GM06990 (cell line): ENCODE data around the gene LENEP.

ENCODE experiments used
- DNase-seq: peaks from one replicate; pipeline ENCODE4 v3.0.0-alpha.2; 2011; ENCODE audit not compliant: insufficient read length; ENCODE audit errors: extremely low read depth
- H3K27me3 ChIP-seq: replicated peaks from 2 replicates; pipeline ENCODE4 v1.6.0; 2011; ENCODE audit warnings: low read length; ENCODE audit not compliant: control insufficient read depth, insufficient read depth
- H3K36me3 ChIP-seq: 2 replicates; pipeline ENCODE4 v1.5.1; 2011; ENCODE audit warnings: low read length; ENCODE audit not compliant: control insufficient read depth, insufficient read depth
- H3K4me3 ChIP-seq: replicated peaks from 2 replicates; pipeline ENCODE4 v1.5.1; 2011; ENCODE audit warnings: low read depth, mild to moderate bottlenecking, control low read depth, low read length
- CTCF ChIP-seq: IDR thresholded peaks from 2 replicates; pipeline ENCODE4 v1.5.1; 2011; ENCODE audit warnings: low read length, control low read depth, mild to moderate bottlenecking, inconsistent platforms; ENCODE audit not compliant: insufficient read depth, poor library complexity, severe bottlenecking

The LENEP gene

GRCh38 chr1:155007251-155007828 lies 14.0 kb downstream of the LENEP start:
- no peak for TF ChIP-seq CTCF
- H3K27me3 ChIP-seq, result no peaks in the 10 kb centered on the region

GRCh38 chr1:155008015-155008941 lies 14.9 kb downstream of the LENEP start:
- H3K36me3 ChIP-seq, result peaks cover 5% of the 10 kb centered on the region; the same call in 1 of the 2 replicates
- no peak for DNase-seq
- H3K27me3 ChIP-seq, result no peaks in the 10 kb centered on the region
- H3K4me3 ChIP-seq, result no peak overlapping the region
- TF ChIP-seq CTCF, result no peak

More at GRCh38 chr1:155007251-155007828, 14.0 kb downstream of the LENEP start:
- no peak for DNase-seq
- Histone ChIP-seq H3K36me3 (peaks cover 5% of the 10 kb centered on the region; the same call in 1 of the 2 replicates), H3K4me3 (no peak overlapping the region)

GRCh38 chr1:155009221-155009711 lies 15.9 kb downstream of the LENEP start:
- no peak for TF ChIP-seq CTCF
- no peak overlapping the region for H3K4me3 ChIP-seq

GRCh38 chr1:155009742-155010141 lies 16.4 kb downstream of the LENEP start:
- DNase-seq, result no peak
- no peak for TF ChIP-seq CTCF
- H3K4me3 ChIP-seq, result no peak overlapping the region
- H3K36me3 ChIP-seq, result peaks cover 7% of the 10 kb centered on the region
- no peaks in the 10 kb centered on the region for H3K27me3 ChIP-seq

More at GRCh38 chr1:155009221-155009711, 15.9 kb downstream of the LENEP start:
- H3K36me3 ChIP-seq, result peaks cover 7% of the 10 kb centered on the region
- no peaks in the 10 kb centered on the region for H3K27me3 ChIP-seq
- DNase-seq, result no peak

- no peak for DNase-seq
- Histone ChIP-seq H3K27me3 (no peaks in the 10 kb centered on the region), H3K4me3 (no peak overlapping the region), H3K36me3 (peaks cover 8% of the 10 kb centered on the region)
- no peak for TF ChIP-seq CTCF
Observed at GRCh38 chr1:155010211-155010918, 17.0 kb downstream of the LENEP start.
